ENCODE data around the gene LTBP1.

GRCh38 chr2:33366473-33366872, 419.7 kb downstream of the LTBP1 start:
- TF ChIP-seq CTCF (IDR thresholded peaks at IDR 0.05): no peak
- no peak for TF ChIP-seq POLR2A (IDR thresholded peaks at IDR 0.05)
